ENCODE data around the gene ATM.

GRCh38 chr11:108241330-108242037, 18.6 kb downstream of the ATM start:
- TF ChIP-seq POLR2A (IDR thresholded peaks at IDR 0.05; ENCODE audit: low read depth, low read length) (no peak), CTCF (IDR thresholded peaks at IDR 0.05 in 2 of 3, conservative IDR thresholded peaks at IDR 0.05 in 1 of 3; ENCODE audit: control insufficient read depth in 2 of 3, extremely low read depth in 1 of 3, insufficient read depth in 1 of 3, low read depth in 3 of 3, low read length in 3 of 3) (no peak), BHLHE40 (IDR thresholded peaks at IDR 0.05; ENCODE audit: borderline replicate concordance in 1 of 2, low read depth in 2 of 2, low read length in 1 of 2) (no peak), ATF3 (IDR thresholded peaks at IDR 0.05; ENCODE audit: borderline replicate concordance, extremely low read depth, low read depth, low read length) (no peak)

Measured in GM12878 (cell line).